Breast epithelium (tissue), 3 donors: ENCODE results near the gene SYCP2L.

Experiments used
- POLR2A ChIP-seq: fragments of 450-650 bp; IDR thresholded peaks from one replicate; pipeline ENCODE4 v1.6.1; 2016; ENCODE audit warnings: antibody characterized with exemption, mild to moderate bottlenecking, moderate library complexity
- TF ChIP-seq, protein P1 (sequence below), 3 donors: fragments of 450-650 bp; IDR thresholded peaks; one replicate each; pipeline ENCODE4 v1.5.1; 2016 to 2017; ENCODE audit warnings: antibody characterized with exemption in 3 of 3, mild to moderate bottlenecking in 3 of 3, moderate library complexity in 3 of 3

DNA sequence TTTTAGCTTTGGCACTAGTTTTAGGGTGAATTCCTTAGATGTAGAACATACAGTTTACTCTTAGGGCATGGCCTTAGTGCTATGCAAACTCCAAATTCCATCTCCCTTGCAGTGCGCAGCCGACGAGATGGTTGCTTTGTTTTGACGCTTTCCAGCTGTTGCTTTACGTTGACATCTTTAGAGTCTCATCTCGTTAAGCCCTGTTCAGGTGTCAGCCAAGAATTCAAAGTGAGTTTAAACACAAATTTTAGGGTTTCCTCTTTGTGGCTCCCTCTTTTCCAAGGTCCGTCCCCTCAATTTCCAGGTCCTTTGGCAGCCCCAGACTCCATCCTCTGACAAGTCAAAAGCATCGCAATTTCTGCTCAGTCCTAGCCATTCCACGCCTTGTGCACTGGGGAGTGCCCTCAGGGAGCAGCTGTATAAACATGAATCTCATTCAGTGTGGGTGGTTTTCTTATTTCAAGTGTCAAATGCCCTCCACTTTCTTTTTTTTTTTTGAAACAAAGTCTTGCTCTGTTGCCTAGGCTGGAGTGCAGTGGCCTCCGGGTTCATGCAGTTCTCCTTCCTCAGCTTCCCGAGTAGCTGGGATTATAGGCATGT, 34.4 kb upstream of the SYCP2L start:
- TF ChIP-seq POLR2A, result no peak
- TF ChIP-seq, protein P1, sequence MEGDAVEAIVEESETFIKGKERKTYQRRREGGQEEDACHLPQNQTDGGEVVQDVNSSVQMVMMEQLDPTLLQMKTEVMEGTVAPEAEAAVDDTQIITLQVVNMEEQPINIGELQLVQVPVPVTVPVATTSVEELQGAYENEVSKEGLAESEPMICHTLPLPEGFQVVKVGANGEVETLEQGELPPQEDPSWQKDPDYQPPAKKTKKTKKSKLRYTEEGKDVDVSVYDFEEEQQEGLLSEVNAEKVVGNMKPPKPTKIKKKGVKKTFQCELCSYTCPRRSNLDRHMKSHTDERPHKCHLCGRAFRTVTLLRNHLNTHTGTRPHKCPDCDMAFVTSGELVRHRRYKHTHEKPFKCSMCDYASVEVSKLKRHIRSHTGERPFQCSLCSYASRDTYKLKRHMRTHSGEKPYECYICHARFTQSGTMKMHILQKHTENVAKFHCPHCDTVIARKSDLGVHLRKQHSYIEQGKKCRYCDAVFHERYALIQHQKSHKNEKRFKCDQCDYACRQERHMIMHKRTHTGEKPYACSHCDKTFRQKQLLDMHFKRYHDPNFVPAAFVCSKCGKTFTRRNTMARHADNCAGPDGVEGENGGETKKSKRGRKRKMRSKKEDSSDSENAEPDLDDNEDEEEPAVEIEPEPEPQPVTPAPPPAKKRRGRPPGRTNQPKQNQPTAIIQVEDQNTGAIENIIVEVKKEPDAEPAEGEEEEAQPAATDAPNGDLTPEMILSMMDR (IDR thresholded peaks at IDR 0.05), result no peak
